IMR-90 (cell line): ENCODE data around the gene OBP2A.
"Not testable (repeated sequence)": the region's sequence is repeated elsewhere in the genome, so short reads cannot be mapped to it uniquely, and the experiment has no call there.

Source experiments
- BHLHE40 ChIP-seq: fragments of 150-350 bp; IDR thresholded peaks from 2 replicates; pipeline ENCODE4 v1.6.1; 2016; ENCODE audit warnings: mild to moderate bottlenecking, low read depth, low read length
- CHD1 ChIP-seq: IDR thresholded peaks from 2 replicates; pipeline ENCODE4 v1.6.1; 2012; ENCODE audit warnings: low read depth, low read length, improper control_type of control experiment
- MAFK ChIP-seq: IDR thresholded peaks from 2 replicates; pipeline ENCODE4 v1.6.1; 2012; ENCODE audit warnings: low read depth, low read length, improper control_type of control experiment
- MAZ ChIP-seq: IDR thresholded peaks from 2 replicates; pipeline ENCODE4 v1.6.1; 2012; ENCODE audit warnings: low read depth, mild to moderate bottlenecking, low read length, improper control_type of control experiment, moderate library complexity, borderline replicate concordance
- POLR2A ChIP-seq: IDR thresholded peaks from 2 replicates; pipeline ENCODE4 v1.6.1; 2012; ENCODE audit warnings: mild to moderate bottlenecking, low read depth, low read length
- RAD21 ChIP-seq: IDR thresholded peaks from 2 replicates; pipeline ENCODE4 v1.6.1; 2012; ENCODE audit warnings: low read length, improper control_type of control experiment
- RFX5 ChIP-seq: IDR thresholded peaks from 2 replicates; pipeline ENCODE4 v1.8.0; 2012; ENCODE audit warnings: low read depth, mild to moderate bottlenecking, low read length, moderate library complexity
- TF ChIP-seq, protein P1 (sequence below): conservative IDR thresholded peaks from 2 replicates; pipeline ENCODE4 v1.5.1; 2012; ENCODE audit warnings: mild to moderate bottlenecking, low read depth, low read length, improper control_type of control experiment

DNA sequence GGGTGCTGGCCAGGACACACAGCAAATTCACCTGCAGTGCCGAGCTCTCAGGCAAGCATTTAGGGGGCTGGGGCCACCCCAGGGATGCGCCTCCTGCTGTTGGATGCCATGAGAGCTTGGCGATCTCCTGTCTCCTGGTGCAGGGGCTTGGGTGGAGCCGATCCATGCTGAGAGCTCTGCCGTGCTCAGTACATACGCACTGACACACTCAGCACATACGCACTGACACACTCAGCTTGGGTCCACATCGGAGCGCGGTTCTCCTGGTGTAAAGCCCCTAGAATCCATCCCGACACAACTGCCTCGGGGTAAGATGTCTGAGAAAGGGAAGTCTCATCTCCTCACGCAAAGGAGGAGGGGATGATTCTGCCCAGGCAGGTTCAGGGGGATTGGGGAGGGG is 10.3 kb upstream of the OBP2A start:
- TF ChIP-seq, protein P1, sequence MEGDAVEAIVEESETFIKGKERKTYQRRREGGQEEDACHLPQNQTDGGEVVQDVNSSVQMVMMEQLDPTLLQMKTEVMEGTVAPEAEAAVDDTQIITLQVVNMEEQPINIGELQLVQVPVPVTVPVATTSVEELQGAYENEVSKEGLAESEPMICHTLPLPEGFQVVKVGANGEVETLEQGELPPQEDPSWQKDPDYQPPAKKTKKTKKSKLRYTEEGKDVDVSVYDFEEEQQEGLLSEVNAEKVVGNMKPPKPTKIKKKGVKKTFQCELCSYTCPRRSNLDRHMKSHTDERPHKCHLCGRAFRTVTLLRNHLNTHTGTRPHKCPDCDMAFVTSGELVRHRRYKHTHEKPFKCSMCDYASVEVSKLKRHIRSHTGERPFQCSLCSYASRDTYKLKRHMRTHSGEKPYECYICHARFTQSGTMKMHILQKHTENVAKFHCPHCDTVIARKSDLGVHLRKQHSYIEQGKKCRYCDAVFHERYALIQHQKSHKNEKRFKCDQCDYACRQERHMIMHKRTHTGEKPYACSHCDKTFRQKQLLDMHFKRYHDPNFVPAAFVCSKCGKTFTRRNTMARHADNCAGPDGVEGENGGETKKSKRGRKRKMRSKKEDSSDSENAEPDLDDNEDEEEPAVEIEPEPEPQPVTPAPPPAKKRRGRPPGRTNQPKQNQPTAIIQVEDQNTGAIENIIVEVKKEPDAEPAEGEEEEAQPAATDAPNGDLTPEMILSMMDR = not testable (repeated sequence)
- not testable (repeated sequence) for TF ChIP-seq POLR2A, MAFK, RAD21, BHLHE40, MAZ, RFX5, CHD1
